Stimulated activated CD4-positive, alpha-beta T cell treated with anti-CD3 and anti-CD28 coated beads, Interleukin-2, amount 100 ng/mL, for 24 hours (primary cell): Measurements from ENCODE around the gene PRKCE.

Experiments used
- DNase-seq, 2 donors: peaks; one replicate each; pipeline ENCODE4 v3.0.0-alpha.2; 2020

PRKCE gene

DNA sequence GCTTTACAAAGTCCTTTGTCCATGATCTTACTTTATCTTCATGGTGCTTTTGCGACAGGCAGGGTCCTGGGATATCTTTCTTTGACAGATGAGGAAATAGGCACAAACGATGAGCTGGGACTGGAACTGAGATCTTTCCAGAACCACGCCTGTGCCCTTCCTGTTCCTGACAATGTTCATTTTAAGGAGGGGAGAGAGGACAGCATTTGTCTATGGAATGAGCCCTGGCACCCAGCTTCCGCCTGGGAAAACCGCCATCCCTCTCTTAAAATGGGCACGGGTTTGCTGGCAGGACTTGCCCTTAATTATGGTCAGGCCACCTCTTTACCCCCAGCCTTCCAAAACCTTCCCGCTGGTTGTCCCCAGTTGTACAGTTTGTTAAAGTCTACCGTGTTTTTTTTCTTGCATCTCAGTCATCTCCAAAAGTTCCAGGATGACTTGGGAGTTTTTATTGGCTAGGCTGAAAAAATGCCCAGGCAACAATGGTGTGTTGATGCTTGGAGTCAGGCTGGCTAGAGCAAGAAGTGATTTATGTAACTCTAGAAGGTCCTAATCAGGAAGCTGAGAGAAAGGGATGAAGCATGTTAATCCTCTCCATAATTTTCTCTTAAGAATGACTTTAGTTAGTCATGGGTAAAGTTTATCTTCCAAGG is 380.8 kb downstream of the PRKCE start:
- no peak for DNase-seq

DNA sequence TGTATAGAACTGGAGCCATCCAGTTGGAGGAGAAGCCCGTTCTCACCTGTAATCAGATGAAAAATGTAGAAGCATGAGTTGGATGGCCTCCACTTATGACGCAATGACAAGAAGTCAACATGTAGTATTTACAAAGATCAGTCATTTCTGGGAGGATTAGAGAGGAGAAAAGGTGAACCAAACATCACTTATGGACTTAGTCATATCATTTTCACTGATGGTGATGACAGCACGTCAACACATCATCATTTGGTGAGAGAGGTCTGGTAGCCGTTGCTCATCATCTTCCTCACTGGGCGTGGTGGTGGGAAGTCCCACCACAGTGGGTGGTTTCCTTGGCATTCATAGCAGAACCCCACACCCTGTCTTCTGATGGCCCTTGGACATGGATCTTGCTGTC is 381.5 kb downstream of the PRKCE start:
- peak; percentile 28 to 32 for DNase-seq

DNA sequence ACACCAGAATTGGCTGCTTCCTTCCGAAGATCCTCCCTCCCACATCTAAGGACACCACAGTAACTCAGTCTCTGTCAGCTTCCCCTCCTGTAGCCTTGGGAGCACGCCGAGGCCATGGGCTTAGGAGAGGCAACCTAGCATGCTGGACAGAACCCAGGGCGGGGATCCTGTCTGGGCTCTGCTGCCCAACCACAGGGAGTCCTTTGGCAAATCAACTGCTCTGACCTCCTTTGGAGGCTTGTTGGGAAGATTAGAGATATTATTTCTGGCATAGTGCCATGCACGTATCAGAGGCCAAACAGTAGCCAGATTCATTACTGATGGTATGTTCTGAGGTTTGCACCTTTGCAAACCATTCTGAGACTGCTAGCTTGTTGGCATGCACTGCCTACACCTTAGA is 383.1 kb downstream of the PRKCE start:
- no peak for DNase-seq

DNA sequence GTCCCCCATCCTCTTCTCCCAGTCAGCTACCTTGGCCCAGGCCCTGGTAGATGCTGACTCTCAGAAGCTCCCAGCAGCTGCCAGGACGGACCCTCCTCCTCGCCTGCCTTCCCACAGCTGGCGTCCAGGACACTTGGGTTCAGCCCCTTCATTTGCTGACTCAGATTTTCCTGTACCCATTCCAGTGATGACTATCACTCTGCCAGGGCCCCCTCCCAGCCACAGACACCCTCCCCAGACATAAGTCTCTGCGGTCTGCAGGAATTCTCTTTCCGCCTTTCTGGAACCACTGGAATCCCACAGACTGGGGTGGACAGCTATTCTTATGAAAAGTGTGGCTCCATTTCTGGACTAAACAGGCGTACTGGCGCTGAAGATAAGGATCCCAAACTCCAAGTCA is 385.5 kb downstream of the PRKCE start:
- no peak for DNase-seq

DNA sequence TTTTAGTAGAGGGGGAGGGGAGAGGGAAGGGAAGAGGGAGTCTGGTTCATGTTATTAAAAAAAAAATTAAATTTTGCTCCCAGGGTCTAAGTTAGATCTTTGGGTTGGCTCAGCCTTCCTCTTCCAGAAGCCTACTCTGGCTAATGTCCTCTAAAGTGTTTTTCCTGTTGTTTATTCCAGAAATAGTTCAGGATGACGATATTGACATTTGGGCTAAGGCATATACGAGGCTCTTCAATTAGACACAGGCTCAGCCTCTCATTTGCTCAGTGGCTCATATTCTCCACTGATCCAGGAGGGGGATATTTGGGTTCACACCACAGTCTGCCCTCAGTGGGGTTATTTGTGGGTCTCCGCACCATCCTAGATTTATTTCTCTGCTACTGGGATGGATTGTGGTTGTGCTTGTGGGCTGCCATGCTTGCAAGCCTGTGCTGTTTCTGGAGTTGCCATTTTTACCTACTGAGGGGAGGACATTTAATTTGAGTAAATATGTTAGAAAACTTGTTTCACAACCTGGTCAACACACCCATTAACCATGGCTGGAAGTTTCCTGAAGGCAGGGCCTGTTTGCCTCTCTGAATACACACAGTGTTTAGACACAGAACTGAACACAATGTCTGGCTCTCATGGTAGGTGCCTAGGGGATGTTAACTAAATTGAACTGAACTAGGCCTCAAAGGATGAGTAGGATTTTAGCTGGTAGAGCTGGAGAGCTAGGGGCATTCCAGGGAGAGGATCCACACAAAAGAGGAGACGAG is 388.2 kb downstream of the PRKCE start:
- DNase-seq: no peak

DNA sequence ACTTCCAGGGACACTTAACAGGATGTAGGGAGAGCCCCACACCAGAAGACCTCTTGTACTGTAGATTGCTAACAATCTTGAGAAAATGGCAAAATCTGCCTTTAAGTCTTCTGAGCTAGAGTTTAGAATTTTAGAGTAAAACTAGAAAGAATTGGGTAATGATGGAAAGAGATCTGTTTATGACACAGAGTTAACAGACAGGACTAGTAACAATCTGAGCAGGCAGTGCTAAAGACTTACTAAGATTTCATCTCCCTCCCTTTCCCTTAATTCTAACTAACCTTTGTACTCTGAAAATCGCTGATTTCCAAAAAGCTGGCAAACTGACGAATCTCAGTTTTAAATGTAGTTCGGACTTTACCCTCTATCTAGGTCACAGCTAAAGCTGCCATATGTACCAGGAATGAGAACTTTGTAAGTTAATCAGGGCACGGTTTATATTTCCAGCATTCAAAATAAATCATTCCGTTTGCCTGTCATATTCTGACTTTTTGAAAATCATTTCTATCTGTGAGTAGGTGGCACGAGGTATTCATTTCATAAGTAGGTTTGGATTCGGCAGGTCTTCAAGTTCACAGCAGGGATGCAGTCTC is 389.2 kb downstream of the PRKCE start:
- no peak for DNase-seq

DNA sequence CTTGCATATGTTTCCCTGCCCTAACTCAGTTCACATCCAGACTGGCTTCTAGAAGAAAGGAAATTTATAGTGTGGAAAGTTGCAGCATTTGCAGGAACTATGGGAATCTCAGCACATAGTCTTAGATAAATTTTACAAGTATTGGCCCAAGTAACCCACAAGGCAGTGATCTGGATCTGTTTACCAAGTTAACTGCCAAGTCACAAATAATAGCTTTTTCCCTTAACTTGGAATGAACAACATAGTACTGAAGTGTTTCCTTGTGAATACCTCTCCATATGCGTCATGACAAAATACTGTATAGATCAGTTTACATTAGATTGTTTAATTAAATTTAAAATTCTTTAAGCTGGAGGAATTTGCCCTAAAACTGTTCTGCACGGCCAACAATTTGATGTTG is 390.0 kb downstream of the PRKCE start:
- DNase-seq: no peak

DNA sequence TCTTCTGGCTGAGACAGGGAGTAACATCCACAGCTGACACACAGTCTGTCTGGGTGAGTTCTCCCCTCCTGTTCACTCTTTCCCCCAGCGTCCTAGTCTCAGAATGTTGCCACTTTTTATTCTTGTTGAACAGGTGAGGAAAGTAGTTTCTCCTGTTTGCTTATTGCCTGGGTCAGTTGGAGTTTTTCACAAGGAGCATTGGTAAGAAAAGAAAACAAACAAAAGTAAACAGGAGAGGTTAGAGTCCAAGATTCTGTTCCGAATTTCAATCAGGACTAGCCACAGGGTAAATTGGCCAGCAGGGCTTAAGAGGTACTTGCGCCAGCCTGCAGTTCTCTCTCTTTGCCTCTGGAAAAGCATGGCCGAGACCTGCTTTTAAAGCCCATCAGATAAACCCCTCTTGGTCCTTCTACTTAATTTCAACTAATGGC is 390.7 kb downstream of the PRKCE start:
- no peak for DNase-seq

DNA sequence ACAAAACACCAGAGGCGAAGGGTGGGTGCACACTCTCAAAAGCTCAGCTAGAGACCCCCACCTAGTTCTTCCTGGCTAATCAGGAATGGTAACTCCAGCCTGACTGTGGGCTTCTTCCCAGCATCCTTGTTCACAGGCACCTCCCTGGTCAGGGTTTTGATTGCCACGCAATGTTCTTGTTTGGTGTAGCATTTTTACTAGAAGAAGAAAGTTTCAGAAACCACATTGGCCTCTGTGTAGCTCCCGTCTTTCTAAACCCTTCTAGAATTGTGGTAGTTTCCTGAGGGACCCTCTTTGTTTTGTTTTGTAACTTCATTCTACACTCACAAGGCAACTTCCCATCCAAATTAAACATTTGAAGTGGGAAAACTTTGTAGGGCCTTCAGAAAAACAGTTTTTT is 391.2 kb downstream of the PRKCE start:
- no peak for DNase-seq

DNA sequence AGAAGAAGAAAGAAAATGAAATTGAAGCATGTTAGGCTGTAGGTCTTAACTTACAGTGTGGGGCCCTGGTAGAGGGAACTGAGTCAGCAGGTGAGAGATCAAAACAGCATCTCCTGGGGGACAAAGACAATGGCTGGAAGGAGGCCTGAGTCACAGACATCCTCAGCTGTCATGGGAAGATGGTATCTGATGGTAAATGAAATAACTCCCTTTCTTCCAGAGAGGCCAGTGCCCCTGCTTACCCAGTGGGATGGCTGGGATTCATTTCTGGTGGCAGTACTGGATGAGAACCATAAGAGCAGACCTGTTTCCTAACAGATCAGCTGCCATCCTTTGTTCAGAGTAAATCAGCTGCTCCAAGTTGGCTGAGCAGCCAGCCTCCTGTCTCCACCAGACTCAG is 394.4 kb downstream of the PRKCE start:
- no peak for DNase-seq

DNA sequence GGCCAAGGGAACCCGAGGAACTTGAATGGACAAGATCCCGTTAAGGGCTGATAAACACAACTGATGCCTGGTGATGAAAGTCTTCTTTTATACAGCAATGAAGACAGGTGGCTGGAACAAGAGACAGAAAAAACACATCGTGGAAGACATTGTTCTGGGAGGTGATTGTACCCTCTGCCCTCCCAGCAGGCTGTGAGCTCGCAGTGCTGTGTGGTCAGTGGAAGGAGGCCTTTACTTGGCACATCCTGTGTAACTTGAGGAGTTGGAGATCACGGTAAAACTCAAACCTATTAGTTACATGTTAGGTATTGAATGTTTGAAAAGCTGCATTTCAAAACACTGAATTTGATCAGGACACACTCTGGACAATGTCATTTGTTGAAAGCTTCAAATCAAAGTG is 395.8 kb downstream of the PRKCE start:
- no peak for DNase-seq

DNA sequence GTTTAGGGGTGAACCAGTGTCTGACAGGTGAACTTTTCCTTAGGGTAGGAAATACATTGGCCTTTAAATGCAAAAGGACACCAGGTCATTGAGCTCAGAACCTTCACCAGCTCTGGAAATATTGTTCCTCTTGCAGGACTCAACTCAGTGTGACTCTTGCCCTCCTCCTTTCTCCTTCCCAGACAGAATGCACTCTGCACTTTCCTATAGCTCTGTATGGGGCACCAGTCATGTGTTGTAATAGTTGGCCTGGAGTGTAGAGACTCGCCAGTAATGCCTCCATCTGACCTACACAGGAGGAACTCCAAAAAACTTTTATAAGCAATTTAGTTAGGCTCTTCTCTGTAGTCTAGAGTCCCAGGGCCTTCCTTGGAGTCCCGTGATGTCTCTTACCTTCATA is 397.2 kb downstream of the PRKCE start:
- DNase-seq: no peak

DNA sequence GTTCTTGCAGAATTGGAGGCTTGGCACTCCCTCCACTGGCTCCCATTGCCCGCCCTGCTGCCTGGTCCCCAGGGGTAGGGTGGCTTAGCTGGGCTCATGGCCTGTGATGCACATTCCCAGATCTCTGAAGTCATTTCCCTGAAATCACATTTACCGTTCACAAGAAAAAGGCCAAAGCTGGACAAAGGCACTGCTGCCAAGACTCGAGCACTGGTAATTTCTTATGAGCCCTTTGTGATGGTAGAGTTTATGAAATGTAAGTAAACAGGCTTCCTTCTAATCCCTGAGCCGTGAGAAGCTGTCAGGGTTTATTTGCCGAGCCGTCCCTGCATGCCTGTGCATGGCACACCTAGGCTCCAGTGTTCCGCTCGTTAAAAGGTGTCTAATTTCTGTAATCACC is 398.6 kb downstream of the PRKCE start:
- no peak for DNase-seq

DNA sequence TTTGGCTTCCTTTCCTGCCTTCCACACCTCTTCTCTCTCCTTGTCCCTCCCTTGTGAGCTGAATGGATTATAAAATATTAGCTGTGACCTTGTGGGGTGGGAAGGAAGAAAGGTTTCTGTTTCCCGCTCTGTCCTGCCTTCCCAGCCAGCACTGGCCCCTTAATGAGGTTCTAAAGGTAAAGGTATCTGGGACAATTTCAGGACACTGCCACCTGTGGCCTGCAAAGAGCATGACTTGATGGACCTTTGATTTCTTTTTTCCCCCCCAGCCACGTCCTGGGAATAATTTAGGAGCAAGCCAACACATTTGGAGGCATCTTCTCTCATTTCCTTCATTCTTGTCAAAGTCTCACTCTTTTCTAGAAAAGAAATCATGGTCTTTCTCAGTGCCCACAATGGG is 399.0 kb downstream of the PRKCE start:
- DNase-seq: no peak

DNA sequence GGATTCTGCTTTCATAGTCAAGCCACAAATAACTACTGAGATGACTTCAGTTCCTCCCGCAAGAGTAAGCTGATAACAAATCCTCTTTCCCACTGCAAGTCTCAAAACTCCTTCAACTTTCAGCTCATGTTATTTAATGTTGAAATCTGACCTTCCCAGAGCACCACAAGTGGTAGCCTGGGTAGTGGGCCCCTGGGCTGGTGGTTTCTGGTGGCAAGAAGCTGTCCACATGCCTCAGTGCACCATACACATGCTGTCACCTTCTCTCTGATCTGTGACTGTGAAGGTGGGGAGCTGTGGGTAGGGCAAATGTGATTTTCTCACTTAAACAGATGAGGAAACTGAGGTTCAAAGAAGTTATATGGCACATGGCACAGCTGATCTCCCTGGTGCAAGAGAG is 399.6 kb downstream of the PRKCE start:
- DNase-seq: no peak

DNA sequence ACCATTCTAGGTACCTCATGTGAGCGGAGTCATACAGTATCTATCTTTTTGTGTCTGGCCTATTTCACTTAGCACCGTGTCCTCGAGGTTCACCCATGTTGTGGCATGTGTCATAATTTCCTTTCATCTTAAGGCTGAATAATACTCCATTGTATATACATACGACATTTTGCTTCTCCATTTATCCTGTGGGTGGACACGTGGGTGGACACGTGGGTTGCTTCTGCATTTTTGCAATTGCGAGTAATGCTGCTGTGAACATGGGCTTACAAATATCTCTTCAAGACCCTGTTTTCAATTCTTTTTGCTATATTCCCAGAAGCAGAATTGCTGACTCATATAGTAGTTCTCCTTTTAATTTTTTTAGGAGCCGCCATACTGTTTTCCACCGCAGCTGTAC is 402.1 kb downstream of the PRKCE start:
- no peak for DNase-seq

DNA sequence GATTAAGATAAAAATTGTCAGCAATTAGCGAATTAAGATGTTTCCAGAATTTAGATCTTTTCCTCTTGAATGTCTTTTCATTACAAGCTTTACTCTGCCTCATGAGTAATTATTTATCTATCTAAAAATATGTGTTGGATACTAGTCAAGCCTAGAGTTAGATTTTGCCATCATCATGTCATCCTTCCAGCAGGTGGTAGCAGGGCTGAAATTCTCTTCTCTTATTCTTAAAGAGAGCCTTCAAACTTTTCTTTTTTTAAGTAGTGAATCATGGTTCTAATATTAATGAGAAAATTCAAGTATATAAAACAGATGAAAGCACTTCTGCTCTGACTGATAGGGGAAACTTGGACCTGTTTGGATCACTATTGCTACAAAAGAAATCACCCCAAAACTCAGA is 405.1 kb downstream of the PRKCE start:
- DNase-seq: no peak

DNA sequence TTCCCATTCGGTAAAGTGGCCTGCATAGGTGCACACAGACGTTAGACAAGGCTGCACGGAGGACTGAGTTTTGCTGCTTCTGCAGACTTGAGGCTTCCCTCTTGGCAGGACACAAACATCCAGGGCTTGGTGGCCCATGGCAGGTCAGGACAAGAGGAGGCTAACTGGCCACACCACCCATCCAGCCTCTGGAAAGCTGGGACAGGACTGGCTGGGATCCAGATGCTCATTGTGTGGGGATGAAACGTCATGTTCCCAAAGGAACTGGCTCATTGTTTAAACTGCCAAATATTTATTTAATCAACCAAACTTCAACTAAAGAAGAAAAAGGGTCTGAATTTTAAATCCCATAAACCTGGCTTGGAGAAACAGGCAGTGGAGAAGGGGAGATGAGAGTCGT is 406.7 kb downstream of the PRKCE start:
- DNase-seq: no peak

DNA sequence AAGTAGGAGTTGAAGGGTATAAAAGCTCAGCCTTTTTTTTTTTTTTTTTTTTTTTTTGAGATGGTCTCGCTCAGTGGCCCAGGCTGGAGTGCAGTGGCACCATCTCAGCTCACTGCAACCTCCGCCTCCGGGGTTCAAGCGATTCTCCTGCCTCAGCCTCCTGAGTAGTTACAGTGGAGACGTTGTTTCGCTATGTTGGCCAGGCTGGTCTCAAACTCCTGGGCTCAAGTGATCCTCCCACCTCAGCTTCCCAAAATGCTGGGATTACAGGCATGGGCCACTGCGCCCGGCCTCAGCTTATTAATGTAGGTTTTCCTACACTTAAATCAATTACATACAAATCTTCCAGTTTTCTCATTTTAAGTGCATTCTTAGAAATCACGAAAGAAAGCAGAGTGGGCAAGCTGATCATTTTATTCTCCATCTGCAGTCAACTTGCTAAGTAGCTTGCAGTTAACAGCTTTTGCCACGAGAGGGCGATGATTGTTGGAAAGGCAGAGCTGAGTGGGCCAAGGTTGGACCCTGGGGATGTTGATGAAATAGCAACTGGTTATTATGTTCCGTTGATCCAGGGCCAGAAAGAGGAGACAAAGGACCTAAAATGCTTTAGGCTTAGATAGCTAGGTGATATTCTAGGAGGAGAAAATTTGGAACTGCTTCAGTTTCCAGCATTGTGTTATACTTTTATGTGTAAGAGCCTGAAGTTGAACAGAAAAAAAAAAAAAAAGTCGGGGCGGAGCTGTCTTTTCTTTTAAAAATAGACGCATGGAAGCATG is 411.4 kb downstream of the PRKCE start:
- DNase-seq: peak; percentile 73 to 76

DNA sequence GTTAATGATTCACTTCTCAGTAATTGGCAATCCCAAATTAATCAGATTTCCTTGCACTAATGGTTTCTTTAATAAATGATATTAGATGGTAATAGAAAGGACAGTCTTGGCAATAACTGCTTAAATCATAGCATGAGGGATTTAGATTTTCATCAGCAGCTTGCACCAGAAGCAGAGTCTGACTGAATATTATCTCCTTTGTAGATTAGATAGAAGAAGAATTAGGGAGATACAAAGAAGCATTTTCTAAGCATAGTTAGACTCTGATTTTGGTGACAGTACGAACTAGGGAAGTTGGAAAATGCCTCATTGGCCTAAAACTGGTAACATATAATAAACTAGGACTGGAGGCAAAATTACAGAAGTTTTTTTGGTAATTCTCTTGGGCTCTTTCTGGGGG is 412.9 kb downstream of the PRKCE start:
- no peak for DNase-seq

DNA sequence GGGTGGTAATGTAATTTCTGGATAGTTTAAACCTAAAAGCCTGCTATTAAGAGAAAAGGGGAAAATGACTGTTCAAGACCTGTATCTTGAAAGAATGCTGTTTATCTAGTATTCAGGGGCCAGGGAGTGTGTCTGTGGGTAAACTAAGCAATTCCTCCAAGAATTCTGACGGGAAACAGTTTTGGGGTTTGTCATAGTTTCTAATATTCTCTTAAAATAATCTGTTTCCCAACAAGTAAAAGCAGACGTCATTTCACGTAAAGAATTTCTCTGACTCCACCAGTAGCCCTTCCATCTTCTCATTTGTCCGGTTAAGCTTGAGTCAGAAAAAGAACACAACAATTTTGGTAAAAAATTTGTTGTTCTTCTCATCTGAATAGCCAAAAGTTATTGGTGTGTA is 413.7 kb downstream of the PRKCE start:
- DNase-seq: no peak

DNA sequence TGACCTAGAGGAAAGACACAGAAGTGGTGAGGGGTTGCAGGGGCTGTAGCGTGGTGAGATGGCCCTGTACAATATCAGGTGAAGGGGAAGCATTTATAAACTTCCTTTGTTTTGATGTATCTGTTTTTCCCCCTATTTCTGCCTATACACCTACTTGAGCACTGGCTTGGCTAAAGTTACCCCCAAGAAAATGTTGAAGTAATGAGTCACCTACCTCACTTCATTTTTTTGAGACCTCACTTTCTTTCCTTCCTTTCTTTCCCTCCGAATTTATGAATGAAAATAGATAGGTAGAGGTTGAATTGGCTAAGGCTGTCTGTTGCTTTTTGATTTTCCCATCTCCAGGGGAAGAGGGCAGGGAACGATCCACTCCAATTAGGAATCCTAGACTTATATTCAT is 414.6 kb downstream of the PRKCE start:
- DNase-seq: no peak

DNA sequence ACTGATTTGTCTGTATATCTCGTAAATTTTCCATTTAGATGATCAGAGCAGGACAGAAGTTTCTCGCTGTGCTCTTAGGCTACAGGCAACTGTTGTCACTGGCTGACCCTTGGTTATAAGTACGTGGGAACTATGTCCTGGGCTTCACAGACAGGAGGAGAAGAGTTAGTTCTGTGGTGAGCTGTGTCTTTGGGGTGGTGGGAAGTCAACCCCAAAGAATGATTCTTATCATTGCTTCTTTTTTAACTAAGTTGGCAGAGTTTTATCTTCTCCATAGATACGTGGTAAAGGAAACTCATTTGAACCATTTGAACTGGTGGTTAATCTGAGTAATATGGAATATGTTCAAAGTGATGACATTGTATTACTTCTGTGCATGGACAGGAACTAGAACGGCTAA is 415.1 kb downstream of the PRKCE start:
- DNase-seq: no peak

DNA sequence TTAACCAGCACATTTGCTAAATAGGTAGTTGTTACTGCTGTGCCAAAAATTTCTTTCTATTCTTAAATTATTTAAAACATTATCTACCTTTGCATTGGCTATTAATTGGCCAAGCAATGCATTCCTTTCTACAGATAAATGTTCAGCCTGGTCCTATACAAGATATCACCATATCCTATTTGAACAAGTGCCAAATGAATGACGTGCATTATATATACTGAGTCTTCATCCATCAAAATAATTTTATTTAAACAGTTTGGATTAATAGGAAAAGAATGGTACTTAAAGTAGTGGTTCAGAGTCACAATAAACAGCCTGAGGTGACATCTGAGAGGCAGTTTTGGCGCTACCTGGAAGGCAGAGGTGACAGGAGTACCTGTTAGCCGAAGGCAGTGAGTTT is 415.6 kb downstream of the PRKCE start:
- no peak for DNase-seq
